Pulmonary artery endothelial cell (primary cell): ENCODE results near the gene TMC4. TPM values are rescaled to one million over a fixed set of nuclear protein-coding genes. Genes with fewer than 3 reads are reported as not detected.
"Not testable (repeated sequence)": the region's sequence is repeated elsewhere in the genome, so short reads cannot be mapped to it uniquely, and the experiment has no call there.

Experiments
- DNase-seq: peaks from one replicate; pipeline ENCODE4 v3.0.0-alpha.2; 2011; ENCODE audit warnings: low read depth, low spot score
- total RNA-seq: library from RNA; depleted of rRNA; stranded (reverse); fragments of >200 nt; gene quantifications from 2 replicates; pipeline ENCODE4 v1.2.3, GENCODE V29; 2014

TMC4 gene
- total RNA-seq, 1 donor from 2014 or later = 0.86 TPM

DNA sequence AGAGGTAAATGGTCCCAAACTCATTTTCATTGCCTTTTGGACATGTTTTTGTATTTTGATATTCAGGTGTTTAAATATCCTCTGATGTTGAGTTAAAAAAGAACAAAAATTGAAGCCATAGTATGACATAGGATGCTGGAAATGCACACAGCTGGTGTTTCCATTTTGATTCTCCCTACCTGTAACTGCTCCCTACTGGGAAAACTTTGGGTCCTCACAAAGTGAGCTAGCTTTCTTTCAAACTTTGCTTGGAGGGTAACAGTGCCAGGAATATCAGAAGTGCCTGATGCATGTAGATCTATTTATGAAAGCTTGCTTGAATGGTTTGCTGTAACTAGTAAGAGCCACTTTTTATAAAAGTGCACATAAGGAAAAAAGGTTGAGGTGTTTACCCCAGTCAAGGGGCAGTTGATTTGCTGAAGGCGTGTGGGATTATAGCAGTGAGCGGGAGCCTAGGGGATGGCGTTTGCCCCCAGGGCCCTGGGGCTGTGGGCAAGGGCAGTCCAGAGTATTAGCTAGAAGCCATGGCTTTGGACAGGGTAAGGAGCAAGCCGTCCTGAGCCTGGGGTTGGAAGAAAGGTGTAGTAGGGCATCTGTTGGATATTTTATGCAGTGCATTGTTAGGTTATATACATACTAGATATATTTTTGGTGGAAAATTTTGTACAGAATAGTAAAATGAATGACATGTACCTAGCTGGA lies 32.0 kb upstream of the TMC4 start:
- DNase-seq = no peak

DNA sequence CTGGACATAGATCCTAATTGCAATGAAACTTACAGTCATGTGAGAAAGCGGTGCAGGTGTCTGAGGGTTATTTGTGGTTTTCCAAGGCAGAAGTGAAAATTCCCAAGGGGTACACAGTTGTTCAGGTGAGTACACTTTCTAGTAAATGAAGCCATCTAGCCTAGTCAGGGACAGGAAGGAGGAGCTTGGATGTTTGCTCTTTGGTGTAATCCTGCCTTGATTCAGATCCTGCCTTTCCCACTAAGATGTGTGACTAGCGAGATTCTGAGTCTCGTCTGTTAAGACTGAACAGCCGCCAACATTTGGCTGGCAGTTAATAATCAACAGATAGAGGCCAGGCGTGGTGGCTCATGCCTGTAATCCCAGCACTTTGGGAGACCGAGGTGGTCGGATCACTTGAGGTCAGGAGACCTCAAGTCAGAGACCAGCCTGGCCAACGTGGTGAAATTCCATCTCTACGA lies 30.2 kb upstream of the TMC4 start:
- no peak for DNase-seq

DNA sequence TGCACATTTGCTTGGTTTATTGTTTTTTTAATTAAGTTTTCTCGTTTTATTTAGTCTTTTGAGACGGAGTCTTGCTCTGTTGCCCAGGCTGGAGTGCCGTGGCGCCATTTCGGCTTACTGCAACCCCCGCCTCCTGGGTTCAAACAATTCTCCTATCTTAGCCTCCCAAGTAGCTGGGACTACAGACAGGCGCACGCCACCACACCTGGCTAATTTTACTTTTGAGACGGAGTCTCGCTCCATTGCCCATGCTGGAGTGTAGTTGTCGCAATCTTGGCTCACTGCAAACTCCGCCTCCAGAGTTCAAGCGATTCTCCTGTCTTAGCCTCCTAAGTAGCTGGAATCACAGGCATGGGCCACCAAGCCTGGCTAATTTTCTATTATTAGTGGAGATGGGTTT lies 29.0 kb upstream of the TMC4 start:
- no peak for DNase-seq

DNA sequence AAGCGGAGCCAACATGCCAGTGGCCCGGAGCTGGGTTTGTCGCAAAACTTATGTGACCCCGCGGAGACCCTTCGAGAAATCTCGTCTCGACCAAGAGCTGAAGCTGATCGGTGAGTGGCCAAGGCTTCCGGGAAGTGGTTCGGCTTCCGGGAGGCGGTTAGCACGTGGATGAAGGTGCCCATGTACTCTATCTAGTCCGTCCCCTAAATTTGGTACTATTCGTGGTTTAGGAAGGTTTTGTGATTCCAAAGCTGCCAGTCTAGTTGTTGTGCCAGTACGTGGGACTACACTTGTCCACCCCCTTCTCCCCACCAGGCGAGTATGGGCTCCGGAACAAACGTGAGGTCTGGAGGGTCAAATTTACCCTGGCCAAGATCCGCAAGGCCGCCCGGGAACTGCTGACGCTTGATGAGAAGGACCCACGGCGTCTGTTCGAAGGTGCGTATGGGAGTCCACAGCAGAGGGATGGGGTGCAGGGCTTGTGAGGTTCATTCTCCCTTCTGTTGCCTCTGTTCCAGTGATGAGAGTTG lies 28.3 kb upstream of the TMC4 start:
- DNase-seq = no peak

DNA sequence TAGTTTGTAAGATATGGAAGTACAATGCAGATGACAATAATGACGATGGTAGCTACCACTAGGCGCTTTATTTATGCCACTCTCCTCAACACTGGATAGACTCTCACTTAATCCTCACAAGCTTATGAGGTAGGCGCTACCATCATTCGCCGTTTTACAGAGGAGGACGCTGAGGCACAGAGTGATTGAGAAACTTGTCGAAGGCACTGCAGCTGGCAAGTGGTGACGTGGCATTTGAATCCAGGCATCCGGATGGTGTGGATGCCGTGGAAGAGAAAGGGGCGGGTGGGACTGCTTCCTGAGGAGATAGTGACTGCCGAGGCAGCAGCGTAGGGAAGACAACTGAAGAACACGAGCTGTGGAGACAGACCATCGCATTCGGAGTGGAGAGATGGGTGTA lies 26.4 kb upstream of the TMC4 start:
- no peak for DNase-seq

DNA sequence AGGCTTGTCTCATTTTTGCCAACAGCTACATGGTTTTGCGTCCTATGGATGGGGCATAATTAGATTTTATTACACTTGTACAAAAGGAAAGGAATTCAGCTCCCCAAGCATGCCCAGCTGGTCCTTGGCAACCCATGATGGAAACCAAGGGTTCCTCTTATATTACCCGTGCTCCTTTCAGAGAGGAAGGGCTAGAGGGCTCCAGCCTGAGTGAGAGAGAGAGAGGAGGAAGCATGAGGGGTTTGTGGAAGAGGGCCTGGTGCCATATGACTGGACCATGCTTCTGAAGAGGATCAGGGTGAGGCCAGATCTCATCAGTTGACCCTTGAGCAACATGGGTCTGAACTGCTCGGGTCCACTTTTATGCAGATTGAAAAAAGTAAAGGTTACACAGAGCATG lies 24.2 kb upstream of the TMC4 start:
- DNase-seq = no peak

DNA sequence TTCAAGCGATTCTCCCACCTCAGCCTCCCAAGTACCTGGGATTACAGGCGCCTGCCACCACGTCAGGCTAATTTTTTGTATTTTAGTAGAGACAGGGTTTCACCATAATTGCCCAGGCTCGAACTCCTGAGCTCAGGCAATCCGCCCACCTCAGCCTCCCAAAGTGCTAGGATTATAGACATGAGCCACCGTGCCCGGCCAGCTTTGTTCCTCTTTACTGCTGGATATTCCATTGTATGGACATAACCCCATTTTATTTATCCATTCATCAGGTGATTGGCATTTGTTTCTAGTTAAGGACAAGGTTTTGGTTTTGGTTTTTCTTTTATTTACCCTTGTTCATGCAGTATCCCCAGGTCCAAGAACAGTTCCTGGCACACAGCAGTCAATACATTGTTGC lies 23.6 kb upstream of the TMC4 start:
- DNase-seq = no peak

DNA sequence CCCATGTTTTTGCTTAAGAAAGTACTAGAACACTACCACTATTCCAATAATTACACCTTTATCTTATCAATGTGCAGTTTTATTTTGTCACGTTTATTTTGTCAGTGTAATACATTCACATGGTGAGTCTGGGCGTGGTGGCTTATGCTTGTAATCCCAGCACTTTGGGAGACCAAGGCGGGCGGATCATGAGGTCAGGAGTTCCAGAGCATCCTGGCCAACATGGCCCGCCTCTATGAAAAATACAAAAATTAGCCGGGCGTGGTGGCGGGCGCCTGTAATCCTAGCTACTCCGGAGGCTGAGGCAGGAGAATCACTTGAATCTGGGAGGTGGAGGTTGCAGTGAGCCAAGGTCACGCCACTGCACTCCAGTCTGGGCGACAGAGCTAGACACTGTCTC lies 21.5 kb upstream of the TMC4 start:
- DNase-seq = not testable (repeated sequence)

DNA sequence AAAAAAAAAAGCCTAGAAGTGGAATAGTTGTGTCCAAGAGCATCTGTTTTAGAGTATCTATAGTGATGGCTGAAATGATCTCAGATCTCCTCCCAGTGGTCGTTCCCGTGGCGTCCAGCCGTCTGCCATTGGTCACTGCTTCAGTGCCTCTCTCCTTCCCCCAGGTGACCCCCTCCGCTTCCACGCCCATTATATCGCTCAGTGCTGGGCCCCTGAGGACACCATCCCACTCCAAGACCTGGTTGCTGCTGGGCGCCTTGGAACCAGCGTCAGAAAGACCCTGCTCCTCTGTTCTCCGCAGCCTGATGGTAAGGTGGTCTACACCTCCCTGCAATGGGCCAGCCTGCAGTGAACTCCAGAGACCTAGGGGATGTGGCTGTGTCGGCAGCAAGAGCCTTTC lies 20.1 kb upstream of the TMC4 start:
- no peak for DNase-seq

DNA sequence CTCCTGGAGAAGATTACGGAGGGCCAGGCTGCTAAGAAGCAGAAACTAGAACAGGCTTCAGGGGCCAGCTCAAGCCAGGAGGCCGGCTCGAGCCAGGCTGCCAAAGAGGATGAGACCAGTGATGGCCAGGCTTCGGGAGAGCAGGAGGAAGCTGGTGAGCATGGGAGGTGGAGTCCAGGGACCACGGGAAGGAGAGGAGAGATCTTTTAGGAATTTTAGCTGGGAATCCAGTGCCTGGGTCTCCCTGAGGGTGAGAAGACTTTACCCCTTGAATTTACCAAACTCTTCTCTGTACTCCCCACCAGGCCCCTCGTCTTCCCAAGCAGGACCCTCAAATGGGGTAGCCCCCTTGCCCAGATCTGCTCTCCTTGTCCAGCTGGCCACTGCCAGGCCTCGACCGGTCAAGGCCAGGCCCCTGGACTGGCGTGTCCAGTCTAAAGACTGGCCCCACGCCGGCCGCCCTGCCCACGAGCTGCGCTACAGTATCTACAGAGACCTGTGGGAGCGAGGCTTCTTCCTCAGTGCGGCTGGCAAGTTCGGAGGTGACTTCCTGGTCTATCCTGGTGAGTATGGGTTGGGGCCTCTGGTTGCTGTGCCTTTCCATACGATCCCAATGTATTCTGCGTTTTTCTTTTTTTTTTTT lies 19.0 kb upstream of the TMC4 start:
- no peak for DNase-seq

DNA sequence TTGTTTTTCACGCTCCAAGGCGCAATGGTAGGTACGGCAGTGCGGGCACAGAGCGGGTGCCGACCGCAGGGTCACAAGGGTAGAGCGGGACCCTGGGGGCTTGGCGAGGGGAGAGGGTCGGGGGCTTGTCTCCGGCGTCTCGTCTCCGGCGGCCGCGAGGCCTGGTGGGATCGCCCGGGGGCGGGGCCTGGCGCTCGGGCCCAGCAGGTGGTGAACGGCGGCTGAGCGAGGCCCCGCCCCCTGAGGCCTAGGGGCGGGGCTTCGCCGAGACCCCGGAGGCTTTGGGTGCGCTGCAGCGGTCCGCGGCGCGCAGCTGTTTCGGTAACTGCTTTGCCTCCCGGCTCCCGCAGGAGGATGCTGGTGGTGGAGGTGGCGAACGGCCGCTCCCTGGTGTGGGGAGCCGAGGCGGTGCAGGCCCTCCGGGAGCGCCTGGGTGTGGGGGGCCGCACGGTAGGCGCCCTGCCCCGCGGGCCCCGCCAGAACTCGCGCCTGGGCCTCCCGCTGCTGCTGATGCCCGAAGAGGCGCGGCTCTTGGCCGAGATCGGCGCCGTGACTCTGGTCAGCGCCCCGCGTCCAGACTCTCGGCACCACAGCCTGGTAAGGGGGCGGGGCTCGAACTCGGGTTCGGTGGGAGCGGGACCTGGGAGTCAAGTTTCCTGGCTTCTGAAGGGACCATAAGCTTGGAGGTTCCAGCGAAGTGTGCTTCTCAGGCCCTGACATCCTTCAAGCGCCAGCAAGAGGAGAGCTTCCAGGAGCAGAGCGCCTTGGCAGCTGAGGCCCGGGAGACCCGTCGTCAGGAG lies 18.3 kb upstream of the TMC4 start, which contains the start of gene TSEN34:
Gene TSEN34 (plus strand): TSS at position 298 of the 800 bp plus-strand sequence. CDS start 57 bp downstream, at position 355.
- DNase-seq = no peak

DNA sequence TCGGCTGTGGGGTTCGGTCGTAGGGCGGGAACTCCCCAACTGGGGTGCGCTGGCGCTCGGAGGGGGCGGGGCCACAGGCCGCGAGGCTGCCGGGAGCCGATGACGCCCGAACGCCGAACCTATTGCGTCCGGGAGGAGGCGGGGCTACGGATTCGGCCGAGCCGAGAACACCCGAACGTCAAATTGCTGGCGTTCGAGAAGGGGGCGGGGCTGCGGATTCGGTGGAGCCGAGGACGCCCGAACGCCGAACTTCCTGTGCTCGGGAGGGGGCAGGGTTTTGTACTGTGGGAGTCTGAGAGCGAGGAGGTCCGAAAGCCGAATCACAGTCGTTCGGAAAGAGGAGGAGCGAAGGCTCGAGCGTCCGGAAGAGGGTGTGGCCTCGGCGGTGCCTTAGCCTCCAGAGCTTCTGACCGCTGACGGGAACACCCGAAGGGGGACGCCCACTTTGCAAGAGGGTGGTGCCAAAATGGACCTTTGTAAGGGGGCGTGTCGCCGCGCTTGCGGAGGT lies 17.6 kb upstream of the TMC4 start:
- peak; percentile 98 for DNase-seq

DNA sequence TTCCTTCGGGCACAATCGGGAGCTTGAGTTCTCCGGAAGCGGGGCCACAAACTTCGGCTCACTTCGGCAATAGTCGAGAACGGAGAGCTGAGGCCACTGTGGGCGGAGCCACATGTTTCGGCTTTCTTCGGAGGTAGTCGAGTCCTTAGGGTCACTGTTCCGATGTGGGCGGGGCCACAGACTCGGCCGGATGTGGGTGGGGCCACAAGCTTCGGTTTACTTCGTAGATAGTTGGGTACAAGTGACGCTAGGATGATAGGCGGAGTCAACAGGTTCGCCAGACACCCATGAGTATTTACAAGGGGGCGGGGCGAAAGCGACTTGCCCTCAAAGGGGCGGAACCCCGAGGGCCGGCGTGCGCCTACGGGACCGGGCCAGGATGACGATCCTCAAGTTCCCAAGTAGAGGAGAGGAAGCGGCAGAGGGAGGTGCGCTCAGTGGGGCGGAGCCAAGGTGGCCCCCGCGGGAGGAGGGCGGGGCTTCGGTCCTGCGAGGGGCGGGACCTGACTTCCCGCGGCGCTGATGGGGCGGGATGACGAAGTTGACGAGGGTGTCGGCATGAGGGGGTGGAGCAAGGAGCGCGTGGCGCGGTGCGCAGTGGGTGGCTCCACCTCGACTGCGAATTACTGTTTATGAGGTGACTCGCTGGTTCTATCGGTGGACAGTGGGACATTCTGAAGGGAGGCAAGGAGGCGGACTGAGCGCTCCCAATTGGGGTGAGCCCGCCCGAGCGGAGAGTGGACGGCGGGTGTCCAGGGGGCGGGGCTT lies 17.0 kb upstream of the TMC4 start:
- DNase-seq = peak; percentile 100

DNA sequence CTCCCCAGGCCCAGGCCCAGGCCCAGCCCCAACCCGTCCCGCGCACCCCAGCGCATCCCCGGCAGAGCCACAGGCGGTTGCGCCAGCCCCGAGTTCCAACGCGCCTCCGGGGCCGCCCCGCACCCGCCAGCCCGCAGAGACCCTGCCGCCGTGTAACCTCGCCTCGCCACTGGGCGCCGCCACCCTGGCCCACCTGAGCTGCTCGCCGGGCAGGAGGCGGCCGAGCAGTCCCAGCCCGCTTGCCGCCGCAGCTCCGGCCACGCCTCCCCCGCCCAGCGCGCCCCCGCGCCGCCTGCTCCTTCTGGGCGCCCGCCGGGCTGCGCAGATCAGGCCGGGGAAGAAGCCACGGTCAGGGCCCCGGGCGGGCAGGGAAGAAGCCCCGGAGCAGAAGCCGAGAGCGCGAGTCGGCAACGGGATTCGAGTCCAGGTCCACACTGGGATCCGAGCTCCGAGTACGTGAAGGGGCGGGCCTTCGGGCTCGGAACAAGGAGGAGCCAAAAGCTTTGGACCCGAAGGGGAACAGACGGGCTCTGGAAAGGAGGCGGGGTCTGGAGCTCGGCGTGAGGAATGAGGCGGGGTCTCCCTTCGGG lies 16.3 kb upstream of the TMC4 start, which contains the start of gene MBOAT7:
Gene MBOAT7 (minus strand): TSS at position 436 of the 590 bp plus-strand sequence. CDS start 1,072 bp downstream, outside the sequence.
- no peak for DNase-seq

DNA sequence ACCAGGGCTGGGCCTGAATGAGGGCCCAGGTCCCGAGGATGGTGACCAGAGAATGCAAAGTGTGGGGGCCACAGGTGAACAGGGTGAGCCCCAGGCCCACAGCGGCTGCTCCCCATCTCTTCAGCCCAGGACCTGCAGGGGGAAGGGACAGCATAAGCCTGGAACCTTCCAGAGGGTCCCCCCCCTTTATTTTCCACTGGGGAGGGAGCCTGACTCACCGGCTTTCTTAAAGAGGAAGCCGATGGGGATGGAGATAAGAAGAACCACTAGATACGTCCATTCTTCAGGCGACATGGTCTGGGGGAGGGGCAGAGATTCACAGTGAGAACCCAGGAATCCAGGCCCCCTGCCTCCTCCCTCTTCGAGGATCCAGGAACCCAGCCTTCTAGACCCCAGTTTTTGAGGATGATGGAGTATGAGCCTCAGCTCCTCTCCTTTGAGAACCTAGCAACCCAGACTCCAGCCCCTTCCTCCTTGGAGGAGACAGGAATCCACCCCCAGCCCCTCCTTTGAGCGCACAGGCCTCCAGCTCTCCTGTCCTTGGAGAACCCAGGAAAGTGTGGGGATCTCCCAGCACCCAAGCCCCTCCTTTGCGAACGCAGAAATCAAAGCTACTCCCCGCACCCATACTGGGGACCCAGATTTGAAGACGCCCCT lies 15.4 kb upstream of the TMC4 start:
- peak; percentile 62 for DNase-seq

DNA sequence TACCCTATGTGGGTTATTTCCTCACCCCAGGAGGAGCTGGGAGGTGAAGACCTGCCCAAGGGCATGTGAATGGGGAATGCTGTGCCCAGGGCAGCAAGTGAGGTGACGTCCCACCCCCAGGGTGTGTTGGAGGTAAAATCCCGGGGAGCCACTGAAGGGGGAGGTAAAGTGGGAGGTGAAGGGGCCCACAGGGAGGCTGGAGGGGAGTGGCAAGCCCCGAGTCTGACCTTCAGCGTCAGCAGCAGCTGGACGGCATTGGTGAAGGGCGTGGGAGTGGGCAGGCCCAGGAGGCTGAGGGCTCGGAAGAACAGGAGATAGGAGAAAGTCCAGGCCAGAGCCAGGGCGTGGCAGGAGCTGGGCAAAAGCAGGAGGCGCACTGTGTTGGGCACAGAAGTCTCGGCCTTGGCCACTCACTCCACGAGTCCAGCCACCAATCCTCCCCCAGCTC lies 14.0 kb upstream of the TMC4 start:
- no peak for DNase-seq

DNA sequence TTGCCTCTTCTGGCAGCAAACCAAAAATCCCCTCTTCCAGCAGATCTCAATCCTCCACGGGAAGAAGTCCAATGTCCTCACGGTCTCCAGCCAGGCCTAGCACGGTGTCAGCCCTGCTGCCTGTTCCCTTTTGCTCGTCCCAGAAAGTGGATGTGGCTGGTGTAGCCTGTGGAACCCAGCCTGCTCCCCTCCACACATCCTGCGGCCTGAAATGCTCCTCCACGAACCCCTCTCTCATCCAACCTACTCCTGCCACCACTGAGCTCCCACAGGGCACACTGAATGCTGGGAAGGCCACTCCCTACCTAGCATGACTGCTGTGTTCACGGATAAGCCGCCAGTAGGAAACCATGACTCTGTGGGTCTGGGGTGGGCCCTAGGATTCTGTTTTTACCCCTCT lies 13.4 kb upstream of the TMC4 start:
- no peak for DNase-seq

DNA sequence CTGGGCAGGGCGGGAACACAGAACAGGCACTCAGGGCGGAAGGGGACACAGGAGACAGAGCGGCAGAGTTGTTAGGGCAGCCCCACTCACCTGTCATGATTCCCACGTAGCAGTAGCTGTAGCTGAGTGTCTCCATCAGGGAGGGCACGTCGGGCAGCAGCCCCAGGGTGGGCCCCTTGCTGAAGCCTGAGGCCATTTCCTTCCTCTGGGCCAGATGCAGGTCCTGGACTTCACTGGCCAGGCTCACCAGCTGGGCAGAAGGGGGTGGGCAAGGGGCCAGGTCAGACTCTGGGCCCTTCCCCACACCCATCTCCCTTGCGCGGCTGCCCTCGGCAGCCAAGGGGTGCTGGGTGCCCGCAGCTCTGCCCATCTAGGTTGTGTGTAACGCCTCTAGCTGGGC lies 10.5 kb upstream of the TMC4 start:
- no peak for DNase-seq

DNA sequence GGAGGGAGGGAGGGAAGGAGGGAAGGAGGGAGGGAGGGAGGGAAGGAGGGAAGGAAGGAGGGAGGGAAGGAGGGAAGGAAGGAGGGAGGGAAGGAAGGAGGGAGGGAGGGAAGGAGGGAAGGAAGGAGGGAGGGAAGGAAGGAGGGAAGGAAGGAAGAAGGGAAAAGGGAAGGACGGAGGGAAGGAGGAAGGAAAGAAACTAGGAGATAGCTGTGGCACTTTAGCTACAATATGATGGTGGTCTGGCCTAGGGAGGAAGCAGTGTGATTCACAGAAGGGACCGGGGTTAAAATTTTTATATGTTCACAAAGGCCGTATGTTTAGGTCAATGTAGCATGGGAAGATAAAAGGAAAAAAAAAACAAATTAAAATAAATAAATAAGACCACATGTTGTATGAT lies 8.9 kb upstream of the TMC4 start:
- not testable (repeated sequence) for DNase-seq

DNA sequence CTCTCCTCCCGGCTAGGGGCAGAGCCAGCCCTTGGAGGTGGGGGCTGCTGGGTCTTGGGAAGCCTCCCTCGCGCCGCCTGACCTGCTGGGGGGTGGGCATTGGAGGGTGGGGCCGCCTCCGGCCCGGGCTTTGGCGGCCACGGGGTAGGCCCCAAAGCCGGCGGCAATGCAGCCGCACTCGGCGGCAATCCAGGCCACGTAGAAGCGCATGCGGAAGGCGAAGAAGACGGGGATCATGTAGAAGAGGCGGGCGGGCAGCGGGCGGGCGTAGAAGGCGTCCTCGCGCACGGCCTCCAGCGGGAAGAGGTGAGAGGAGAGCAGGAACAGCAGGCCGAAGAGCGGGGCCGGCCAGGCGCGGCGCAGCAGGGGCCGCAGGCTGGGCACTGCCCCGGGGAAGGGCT lies 7.7 kb upstream of the TMC4 start:
- DNase-seq = no peak
